Stimulated activated naive CD8-positive, alpha-beta T cell treated with anti-CD3 and anti-CD28 coated beads, Interleukin-15, Interleukin-2, amounts not matched to agents 100 ng/mL and 50 ng/mL, for 24 hours (primary cell): Measurements from ENCODE around the gene ZDHHC11B.

Experiments
- H3K27ac Mint-ChIP-seq: one replicate; pipeline ENCODE4 v1.8.0; 2021; ENCODE audit warnings: mild to moderate bottlenecking, mixed read lengths
- H3K27me3 Mint-ChIP-seq: one replicate; pipeline ENCODE4 v1.8.0; 2021; ENCODE audit warnings: mixed read lengths
- H3K36me3 Mint-ChIP-seq: one replicate; pipeline ENCODE4 v1.8.0; 2021; ENCODE audit warnings: low read depth, mixed read lengths
- H3K4me1 Mint-ChIP-seq: one replicate; pipeline ENCODE4 v1.8.0; 2021; ENCODE audit warnings: low read depth, mixed read lengths
- H3K4me3 Mint-ChIP-seq: one replicate; pipeline ENCODE4 v1.8.0; 2021; ENCODE audit warnings: mild to moderate bottlenecking, mixed read lengths
- H3K9me3 Mint-ChIP-seq: one replicate; pipeline ENCODE4 v1.8.0; 2021; ENCODE audit warnings: mixed read lengths

Gene ZDHHC11B

DNA sequence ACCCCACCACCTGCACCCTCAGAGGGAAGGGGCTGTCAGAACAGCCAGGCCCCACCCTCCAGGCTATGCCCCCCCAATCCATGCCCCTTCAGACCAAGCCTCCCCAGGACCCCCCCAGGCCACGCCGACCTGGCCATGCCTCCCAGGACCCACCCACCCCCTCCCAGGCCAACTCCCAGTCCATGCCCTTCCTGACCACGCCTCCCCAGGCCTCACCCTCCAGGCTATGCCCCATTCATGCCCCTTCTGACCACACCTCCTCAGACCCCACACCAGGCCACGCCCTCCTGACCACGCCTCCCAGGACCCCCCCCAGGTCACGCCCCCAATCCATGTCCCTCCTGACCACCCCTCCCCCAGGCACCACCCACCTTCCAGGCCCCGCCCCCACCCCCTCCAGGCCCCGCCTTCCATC is 119.0 kb downstream of the ZDHHC11B start:
- Mint-ChIP-seq H3K36me3 (peaks cover 19% of the 10 kb centered on the region), H3K27ac (no peak overlapping the region), H3K9me3 (no peaks in the 10 kb centered on the region), H3K27me3 (no peaks in the 10 kb centered on the region), H3K4me3 (no peak overlapping the region), H3K4me1 (no peaks in the 10 kb centered on the region)

DNA sequence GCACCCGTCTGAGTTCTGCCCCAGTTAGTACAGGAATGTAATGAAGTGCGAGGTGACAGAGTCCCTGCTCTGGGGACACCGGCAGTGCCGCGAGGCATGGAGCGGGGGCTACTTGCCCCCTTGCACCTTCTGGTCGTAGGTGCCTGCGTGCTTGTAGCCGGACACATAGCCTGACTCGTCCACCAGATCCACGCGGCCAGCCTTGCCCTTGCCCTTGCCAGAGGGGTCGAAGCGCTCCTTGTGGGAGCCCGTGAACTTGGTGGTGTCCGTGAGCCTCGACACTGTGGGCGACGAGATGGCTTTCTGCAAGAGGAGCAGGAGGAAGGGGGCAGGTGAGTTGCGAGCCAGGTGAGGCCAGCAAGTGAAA is 119.6 kb downstream of the ZDHHC11B start:
- Mint-ChIP-seq H3K4me3 (no peak overlapping the region), H3K27me3 (no peaks in the 10 kb centered on the region), H3K4me1 (no peaks in the 10 kb centered on the region), H3K36me3 (peaks cover 24% of the 10 kb centered on the region), H3K27ac (no peak overlapping the region), H3K9me3 (no peaks in the 10 kb centered on the region)

DNA sequence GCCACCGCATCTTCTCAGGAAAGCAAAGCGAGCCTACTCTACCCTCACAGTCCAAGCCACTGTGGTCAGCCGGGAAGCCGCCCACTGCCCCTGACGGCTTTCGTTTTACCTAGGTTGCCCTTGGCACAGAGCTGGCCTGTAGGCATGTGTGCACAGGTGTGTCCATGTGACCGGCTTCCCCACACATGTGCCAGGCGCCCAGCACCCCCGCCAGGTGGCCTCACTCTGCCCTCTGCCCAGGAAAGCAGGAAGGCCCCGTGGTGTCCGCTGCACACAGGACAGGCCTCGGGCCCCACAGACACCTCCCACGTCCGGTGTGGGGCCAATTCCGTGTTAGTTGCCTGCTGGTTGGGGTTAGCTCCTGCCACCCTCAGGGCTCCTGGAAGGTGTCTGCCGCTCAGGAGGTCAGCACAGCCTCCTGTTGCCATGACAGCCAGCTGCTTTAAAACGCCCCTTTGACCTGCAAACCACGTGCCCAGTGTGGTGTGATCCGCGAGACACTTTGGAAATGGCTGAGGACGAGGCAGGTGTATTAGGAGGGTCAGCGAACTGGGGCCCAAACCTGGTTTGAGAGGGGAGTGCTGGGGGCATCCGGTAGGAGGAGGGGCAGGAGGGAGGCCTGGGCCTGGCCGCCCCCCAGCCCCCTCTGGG is 120.1 kb downstream of the ZDHHC11B start:
- H3K27ac Mint-ChIP-seq: no peak overlapping the region
- no peaks in the 10 kb centered on the region for H3K4me1 Mint-ChIP-seq
- no peaks in the 10 kb centered on the region for H3K27me3 Mint-ChIP-seq
- H3K36me3 Mint-ChIP-seq: peaks cover 28% of the 10 kb centered on the region
- H3K9me3 Mint-ChIP-seq: no peaks in the 10 kb centered on the region
- no peak overlapping the region for H3K4me3 Mint-ChIP-seq

DNA sequence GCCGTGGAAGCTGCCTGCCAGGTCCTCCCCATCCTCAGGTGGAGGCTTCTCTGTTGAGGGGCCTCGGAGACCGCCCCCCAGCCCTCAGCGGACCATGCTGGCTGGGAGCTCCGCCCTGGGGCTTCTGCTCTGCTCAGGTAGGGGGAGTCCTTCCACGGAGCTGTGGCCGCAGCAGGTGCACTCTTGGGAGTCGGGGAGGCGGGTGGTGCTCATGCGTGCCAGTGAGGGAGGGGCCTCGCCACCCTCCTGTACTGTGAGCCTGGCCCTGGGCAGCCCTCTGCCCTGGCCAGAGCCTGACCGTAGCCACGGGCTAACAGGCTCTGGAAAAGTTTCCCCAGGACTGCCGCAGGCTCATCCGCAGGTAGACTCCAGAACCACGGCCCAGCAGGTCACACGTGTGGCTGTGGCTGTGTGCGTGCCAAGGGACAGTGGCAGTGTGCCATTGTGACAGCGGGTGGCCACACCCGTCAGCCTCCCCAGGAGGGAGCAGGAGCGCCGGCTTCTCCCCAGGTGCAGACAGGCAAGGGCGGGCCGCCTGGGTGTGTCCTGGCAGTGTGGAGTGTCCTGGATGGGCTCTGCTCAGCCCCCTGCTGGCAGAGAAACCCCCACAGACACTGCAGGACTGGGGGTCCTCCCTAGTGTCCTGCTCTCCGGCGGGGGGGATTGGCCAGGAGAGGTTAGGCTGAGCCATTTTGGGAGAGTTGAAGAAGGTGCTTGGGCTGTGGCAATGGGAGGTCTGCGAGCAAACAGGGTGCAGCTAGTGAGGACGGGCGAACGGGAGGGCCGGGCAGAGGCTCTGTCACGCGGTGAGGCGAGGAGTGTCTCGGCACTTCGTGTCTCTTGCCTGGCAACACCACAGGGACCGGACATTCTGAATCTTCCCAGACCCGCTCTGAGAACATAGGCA is 120.8 kb downstream of the ZDHHC11B start:
- peaks cover 35% of the 10 kb centered on the region for H3K36me3 Mint-ChIP-seq
- H3K27ac Mint-ChIP-seq: no peak overlapping the region
- no peaks in the 10 kb centered on the region for H3K9me3 Mint-ChIP-seq

DNA sequence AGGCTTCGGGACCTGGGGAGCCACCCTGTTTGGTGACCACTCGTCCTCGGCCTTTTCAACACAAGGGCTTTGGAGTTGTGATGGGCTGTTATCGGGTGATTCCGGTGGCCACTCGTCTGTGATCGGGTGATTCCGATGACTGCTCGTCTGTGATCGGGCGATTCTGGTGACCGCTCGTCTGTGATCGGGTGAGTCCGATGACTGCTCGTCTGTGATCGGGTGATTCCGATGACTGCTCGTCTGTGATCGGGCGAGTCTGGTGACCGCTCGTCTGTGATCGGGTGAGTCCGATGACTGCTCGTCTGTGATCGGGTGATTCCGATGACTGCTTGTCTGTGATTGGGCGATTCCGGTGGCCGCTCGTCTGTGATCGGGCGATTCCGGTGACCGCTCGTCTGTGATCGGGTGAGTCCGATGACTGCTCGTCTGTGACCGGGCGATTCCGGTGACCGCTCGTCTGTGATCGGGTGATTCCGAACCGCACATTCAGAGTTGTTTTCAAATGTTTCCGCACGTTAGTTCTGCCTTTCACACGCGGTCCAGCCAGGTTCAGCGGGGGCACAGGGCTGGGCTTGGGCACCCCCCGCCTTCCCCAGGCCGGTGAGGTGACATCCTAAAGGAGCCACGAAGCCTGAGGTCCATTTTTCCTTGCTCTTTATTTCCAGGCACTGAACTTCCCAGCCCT is 121.6 kb downstream of the ZDHHC11B start:
- H3K36me3 Mint-ChIP-seq: peaks cover 42% of the 10 kb centered on the region
- H3K9me3 Mint-ChIP-seq: no peaks in the 10 kb centered on the region
- no peak overlapping the region for H3K4me3 Mint-ChIP-seq
- no peaks in the 10 kb centered on the region for H3K4me1 Mint-ChIP-seq
- no peak overlapping the region for H3K27ac Mint-ChIP-seq
- H3K27me3 Mint-ChIP-seq: no peaks in the 10 kb centered on the region

More for the DNA sequence above, 120.8 kb downstream of the ZDHHC11B start:
- Mint-ChIP-seq H3K4me1 (no peaks in the 10 kb centered on the region), H3K4me3 (no peak overlapping the region), H3K27me3 (no peaks in the 10 kb centered on the region)

DNA sequence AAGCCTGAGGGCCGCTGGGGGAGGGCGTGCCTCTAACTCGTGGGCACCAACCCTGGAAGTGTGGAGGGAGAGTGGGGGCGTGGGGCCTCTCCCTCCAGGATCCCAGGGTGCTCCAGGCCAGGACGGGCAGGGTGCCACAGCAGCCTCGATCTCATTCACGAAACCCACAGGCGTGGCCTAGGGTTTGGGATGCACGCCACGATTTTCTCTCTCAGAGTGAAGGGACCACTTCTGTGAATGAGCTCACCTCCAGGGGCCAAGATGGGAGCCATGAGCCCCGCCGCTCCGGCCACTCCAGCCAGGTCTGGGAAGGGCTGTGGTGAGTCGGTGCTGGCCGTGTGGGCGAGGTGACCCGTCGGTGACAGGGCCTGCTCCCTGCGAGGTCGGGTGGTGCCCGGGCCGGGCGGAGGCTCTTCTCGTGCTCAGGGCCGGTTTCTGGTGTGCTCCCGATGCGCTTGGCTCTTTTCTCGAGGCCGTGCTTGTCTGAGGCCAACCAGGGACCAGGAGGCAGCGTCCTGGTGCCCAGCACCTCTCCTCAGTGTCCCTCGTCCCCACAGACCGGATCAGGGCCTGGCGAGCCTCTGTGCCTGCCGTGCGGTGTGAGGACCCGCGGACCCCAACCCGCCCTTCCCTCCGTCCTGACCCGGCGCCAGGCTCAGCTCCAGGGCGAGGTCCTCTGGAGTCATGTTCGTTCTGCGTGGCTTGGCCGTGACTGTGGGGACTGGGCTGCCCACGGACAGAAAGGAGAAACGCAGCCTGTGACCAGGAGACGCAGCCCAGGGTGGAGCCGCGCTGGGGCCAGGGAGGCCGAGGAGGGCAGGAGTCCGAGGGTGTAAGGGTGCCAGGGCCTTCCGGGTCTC is 122.4 kb downstream of the ZDHHC11B start:
- H3K27me3 Mint-ChIP-seq: no peaks in the 10 kb centered on the region
- no peaks in the 10 kb centered on the region for H3K4me1 Mint-ChIP-seq
- H3K36me3 Mint-ChIP-seq: peaks cover 44% of the 10 kb centered on the region
- no peaks in the 10 kb centered on the region for H3K9me3 Mint-ChIP-seq
- H3K27ac Mint-ChIP-seq: no peak overlapping the region
- H3K4me3 Mint-ChIP-seq: no peak overlapping the region

DNA sequence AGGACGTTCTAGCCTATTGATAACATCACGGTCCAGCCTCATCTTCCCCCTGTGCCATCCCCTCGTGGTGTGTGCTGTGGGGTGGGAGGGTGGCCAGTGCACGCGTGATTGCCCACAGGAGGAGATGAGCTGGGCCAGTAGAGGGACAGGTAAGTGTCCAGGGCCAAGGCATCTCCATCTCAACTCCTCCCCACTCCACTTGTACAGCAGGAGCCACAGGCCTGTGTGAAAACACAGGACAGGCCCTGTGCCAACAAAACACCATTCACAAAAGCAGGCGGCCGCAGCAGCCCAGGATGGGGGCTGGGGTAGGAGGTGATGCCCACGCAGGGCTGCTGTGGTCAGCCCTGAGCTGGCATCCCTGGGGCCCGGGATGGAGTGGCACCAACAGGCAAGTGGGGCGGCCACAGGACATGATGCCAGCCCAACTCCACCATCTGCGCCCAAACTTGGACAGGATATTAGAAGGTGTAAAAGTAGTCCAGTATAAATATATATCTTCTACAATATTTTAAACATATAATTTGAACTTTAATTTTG is 124.0 kb downstream of the ZDHHC11B start:
- no peaks in the 10 kb centered on the region for H3K9me3 Mint-ChIP-seq
- no peak overlapping the region for H3K27ac Mint-ChIP-seq
- H3K27me3 Mint-ChIP-seq: no peaks in the 10 kb centered on the region
- no peaks in the 10 kb centered on the region for H3K4me1 Mint-ChIP-seq
- H3K4me3 Mint-ChIP-seq: no peak overlapping the region
- peaks cover 58% of the 10 kb centered on the region for H3K36me3 Mint-ChIP-seq
